ENCODE data around the gene MAST4. TPM values are rescaled to one million over a fixed set of nuclear protein-coding genes. Genes with fewer than 3 reads are reported as not detected.

MAST4 gene
- total RNA-seq, 1 donor from 2014 or later: 42.0 TPM

- DNase-seq: no peak
- intact Hi-C loops (cut with DNase I): loop anchor here (10.0 kb wide), 2 partner anchors 92 to 202 kb away; no protein-coding TSS in a partner anchor
Measured at GRCh38 chr5:67002832-67003684, 406.9 kb downstream of the MAST4 start.

GRCh38 chr5:67003685-67003934 is 407.4 kb downstream of the MAST4 start:
- no peak for ATAC-seq (ENCODE audit: poor library complexity)
- DNase-seq: no peak
- intact Hi-C loops (cut with DNase I): loop anchor here (10.0 kb wide), 2 partner anchors 91 to 201 kb away; no protein-coding TSS in a partner anchor

More at GRCh38 chr5:67002832-67003684, 406.9 kb downstream of the MAST4 start:
- ATAC-seq (ENCODE audit: poor library complexity): no peak

GRCh38 chr5:67003935-67004729 is 407.9 kb downstream of the MAST4 start:
- DNase-seq (peak; percentile 91), ATAC-seq (ENCODE audit: poor library complexity) (peak; percentile 91)
- intact Hi-C loops (cut with DNase I): loop anchor here (10.0 kb wide), 2 partner anchors 91 to 201 kb away; no protein-coding TSS in a partner anchor

- intact Hi-C loops (cut with DNase I): loop anchor here (10.0 kb wide), 2 partner anchors 90 to 200 kb away; no protein-coding TSS in a partner anchor
- ATAC-seq (ENCODE audit: poor library complexity) (no peak), DNase-seq (no peak)
Measured at GRCh38 chr5:67004730-67005350, 408.6 kb downstream of the MAST4 start.

- no peak for ATAC-seq (ENCODE audit: poor library complexity)
- intact Hi-C loops (cut with DNase I): loop anchor here (10.0 kb wide), 2 partner anchors 89 to 199 kb away; no protein-coding TSS in a partner anchor
- no peak for DNase-seq
Measured at GRCh38 chr5:67005737-67006499, 409.7 kb downstream of the MAST4 start.

- ATAC-seq (ENCODE audit: poor library complexity): no peak
- intact Hi-C loops (cut with DNase I): loop anchor here (10.0 kb wide), 2 partner anchors 88 to 198 kb away; no protein-coding TSS in a partner anchor
Measured at GRCh38 chr5:67006500-67006848, 410.3 kb downstream of the MAST4 start.

GRCh38 chr5:67009028-67009427 is 412.8 kb downstream of the MAST4 start:
- ATAC-seq (ENCODE audit: poor library complexity) (no peak), DNase-seq (no peak)
- intact Hi-C loops (cut with DNase I): loop anchor here (10.0 kb wide), 2 partner anchors 86 to 196 kb away; no protein-coding TSS in a partner anchor

More at GRCh38 chr5:67006500-67006848, 410.3 kb downstream of the MAST4 start:
- no peak for DNase-seq

- DNase-seq (no peak), ATAC-seq (ENCODE audit: poor library complexity) (no peak)
- intact Hi-C loops (cut with DNase I): loop anchor here (5.0 kb wide), 1 partner anchor 36 kb away; no protein-coding TSS in a partner anchor
Measured at GRCh38 chr5:67010684-67011409, 414.7 kb downstream of the MAST4 start.

GRCh38 chr5:67011422-67011821 is 415.2 kb downstream of the MAST4 start:
- ATAC-seq (ENCODE audit: poor library complexity) (no peak), DNase-seq (no peak)
- intact Hi-C loops (cut with DNase I): loop anchor here (5.0 kb wide), 1 partner anchor 36 kb away; no protein-coding TSS in a partner anchor

GRCh38 chr5:67012171-67012570 is 416.0 kb downstream of the MAST4 start:
- DNase-seq (no peak), ATAC-seq (ENCODE audit: poor library complexity) (no peak)
- intact Hi-C loops (cut with DNase I): loop anchor here (5.0 kb wide), 1 partner anchor 35 kb away; no protein-coding TSS in a partner anchor

GRCh38 chr5:67013719-67014118 is 417.5 kb downstream of the MAST4 start:
- ATAC-seq (ENCODE audit: poor library complexity): no peak
- intact Hi-C loops (cut with DNase I): loop anchor here (5.0 kb wide), 1 partner anchor 34 kb away; no protein-coding TSS in a partner anchor
- DNase-seq: no peak

GRCh38 chr5:67014191-67014590 is 418.0 kb downstream of the MAST4 start:
- intact Hi-C loops (cut with DNase I): loop anchor here (5.0 kb wide), 1 partner anchor 33 kb away; no protein-coding TSS in a partner anchor
- DNase-seq (no peak), ATAC-seq (ENCODE audit: poor library complexity) (no peak)

- intact Hi-C loops (cut with DNase I): loop anchor here (5.0 kb wide), 1 partner anchor 32 kb away; no protein-coding TSS in a partner anchor
- ATAC-seq (ENCODE audit: poor library complexity) (peak; percentile 36), DNase-seq (no peak)
Measured at GRCh38 chr5:67014957-67015400, 418.8 kb downstream of the MAST4 start.

- DNase-seq: no peak
- ATAC-seq (ENCODE audit: poor library complexity): peak; percentile 54
- intact Hi-C loops (cut with DNase I): no loop called here
Measured at GRCh38 chr5:67015541-67016191, 419.5 kb downstream of the MAST4 start.

- no peak for ATAC-seq (ENCODE audit: poor library complexity)
- no peak for DNase-seq
- intact Hi-C loops (cut with DNase I): no loop called here
Measured at GRCh38 chr5:67019065-67019845, 423.1 kb downstream of the MAST4 start.

- no peak for ATAC-seq (ENCODE audit: poor library complexity)
- intact Hi-C loops (cut with DNase I): no loop called here
- DNase-seq: no peak
Measured at GRCh38 chr5:67020096-67020615, 424.0 kb downstream of the MAST4 start.

All from Right ventricle myocardium superior (tissue), 1 donor.